Activated T-helper 1 cell treated with Interleukin-2 at 50 U/mL for 16 hours (primary cell): ENCODE data around the gene CNTNAP2.
"Not testable (repeated sequence)": the region's sequence is repeated elsewhere in the genome, so short reads cannot be mapped to it uniquely, and the experiment has no call there.

Experiments
- DNase-seq: peaks from one replicate; pipeline ENCODE4 v3.0.0-alpha.2; 2020; ENCODE audit warnings: low read depth

Gene CNTNAP2

DNA sequence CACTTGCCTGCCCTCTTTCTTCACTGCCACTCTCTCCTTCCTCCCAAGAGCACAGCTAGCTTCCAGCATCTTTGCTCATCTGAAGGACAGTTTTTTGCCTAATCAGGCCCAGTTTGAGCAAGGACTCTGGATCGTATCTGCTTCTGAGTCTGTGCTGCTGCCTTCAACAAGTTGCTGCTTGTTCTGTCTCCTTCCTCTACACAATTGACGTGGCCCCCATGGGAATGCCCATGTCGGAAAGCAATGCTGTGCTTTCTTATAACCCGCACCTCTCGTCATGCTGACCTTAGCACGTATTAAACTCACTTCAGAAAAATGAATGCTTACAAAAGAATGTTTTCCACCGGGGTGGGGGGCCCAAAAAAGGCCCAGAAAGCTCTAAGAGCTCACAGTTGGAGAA lies 2149.3 kb downstream of the CNTNAP2 start:
- no peak for DNase-seq

DNA sequence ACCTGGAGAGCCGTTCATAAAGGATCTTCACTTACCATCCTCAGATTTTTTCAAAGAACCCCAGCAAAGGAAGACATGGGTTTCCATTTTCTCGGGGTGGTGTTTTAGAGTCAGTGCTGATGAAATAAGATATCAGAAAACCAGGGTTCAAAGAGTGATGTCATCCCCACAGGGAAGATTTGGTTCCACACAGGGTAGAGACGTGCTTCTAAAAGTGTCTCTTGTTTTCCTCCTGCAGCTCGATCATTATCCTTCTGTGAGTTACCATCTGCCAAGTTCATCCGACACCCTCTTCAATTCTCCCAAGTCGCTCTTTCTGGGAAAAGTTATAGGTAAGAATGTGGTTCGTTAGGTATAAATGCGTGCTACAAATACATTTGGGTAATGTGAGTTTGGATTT lies 2150.2 kb downstream of the CNTNAP2 start:
- no peak for DNase-seq

DNA sequence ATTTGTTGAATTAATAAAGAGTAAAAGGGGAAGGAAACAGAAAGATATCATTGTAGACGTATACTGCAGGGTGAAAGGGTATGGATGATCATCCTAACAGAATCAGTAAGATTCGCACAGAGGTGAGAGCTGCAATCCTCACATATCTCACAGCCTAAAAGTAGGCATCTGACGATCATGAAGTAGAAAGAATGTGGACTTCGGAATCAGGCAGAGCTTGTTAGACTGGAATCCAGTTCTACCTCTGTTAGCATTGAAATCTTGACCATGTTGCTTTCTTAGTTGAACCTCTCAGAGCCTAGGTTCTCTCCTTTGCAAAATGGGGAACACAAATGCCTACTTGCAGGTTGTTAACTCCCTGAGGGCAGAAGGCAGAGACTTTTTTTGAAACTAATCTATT lies 2154.0 kb downstream of the CNTNAP2 start:
- no peak for DNase-seq

DNA sequence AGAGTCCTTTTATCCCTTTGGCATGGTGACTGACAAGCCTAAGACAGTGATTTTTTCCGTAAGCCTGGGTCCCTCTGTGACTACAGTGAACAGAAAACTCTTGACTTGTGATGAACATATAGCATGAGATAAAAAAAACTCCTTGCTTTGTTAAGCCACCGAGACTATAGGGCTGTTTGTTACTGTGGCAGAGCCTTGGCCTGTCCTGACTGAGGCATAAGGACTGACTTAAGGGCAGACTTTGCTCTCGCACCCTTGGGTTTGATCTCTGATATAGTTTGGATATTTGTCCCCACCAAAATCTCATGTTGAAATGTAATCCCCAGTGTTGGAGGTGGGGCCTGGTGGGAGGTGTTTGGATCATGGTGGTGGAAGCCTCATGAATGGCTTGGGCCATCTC lies 2157.5 kb downstream of the CNTNAP2 start:
- DNase-seq: no peak

DNA sequence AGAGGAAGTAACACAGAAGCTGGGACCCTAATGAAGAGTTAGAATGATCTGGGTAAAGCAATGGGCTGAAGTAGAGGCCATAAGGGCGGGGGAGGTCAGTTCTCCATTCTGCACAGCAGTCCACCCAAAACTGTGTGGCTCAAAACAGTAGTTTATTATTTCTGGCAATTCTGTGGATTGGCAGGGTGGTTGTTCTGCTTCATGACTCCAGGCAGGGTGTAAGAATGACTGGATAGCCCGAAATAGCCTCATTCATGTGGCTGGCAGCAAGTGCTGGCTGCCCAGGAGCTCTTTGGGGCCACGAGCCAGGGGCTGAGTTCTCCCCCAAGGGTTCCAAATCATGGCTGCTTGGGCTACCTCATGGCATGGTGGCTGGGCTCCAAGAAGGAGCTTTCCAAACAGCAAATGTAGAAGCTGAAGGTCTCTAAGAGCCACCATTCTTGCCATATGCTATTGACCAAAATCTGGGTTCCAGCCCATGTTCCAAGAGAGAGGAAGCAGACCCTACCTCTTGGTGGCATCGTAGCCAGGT lies 2158.8 kb downstream of the CNTNAP2 start:
- no peak for DNase-seq

DNA sequence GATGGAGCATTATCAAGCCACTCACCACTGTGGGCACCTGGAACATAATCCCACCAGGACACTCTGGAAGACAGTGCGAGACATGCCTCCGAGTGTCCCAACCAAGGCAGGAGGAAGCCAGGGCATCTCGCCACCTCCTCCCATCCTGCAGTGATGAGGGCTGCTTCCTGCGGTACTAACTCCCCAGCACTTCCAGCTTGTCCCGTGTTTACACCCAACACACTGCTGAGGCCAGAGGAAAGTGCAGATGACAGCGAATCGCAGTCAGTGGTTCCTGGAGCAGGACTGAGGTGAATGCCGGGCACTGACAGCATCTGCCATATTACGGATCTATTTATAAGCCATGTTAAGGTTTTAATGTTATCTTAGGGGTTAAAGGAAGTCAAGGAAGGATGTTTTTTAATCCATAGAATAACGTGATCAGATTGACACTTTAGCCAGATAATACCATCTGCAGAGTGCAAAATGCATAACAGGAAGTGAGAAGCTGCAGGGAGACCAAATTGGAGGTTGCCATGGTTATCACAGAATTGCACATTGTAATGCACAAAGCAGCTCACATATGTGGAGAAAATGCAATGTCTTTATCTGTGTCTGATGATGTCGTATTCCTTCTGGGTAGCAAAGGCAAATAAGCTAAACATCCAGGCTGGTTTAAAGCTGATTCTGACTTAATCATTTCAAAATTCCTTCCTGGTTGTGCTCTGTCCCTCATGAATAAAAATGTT lies 2159.9 kb downstream of the CNTNAP2 start:
- no peak for DNase-seq

DNA sequence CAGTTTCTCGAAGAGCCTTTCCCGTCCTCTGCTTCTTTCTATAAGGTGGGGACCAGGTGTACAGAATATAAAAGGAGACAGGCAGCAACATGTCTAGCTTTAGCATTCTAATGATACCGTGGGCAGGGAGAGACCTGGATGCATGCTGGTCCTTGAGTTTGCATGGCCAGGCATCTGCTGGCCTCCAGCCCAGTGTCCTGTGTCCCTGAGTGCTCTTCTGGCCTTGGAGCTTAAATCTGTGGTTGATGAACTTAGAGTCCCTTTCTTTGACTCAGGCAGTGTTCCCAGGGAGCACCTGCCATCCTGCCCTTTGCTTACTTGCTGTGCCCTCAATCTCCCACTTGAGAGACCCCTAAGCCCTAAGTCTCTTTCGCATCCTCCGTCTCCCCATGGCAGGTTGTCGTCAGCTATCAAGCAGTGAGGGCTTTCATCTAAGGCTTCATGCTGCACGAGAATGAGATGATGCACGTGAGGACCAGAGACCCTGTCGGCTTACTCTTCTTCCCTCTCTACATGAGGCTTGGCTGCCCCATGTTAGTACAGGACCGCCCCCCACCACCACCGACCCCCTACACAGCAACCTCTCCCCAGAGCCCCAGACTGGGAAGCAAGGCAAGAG lies 2160.6 kb downstream of the CNTNAP2 start:
- DNase-seq: no peak

DNA sequence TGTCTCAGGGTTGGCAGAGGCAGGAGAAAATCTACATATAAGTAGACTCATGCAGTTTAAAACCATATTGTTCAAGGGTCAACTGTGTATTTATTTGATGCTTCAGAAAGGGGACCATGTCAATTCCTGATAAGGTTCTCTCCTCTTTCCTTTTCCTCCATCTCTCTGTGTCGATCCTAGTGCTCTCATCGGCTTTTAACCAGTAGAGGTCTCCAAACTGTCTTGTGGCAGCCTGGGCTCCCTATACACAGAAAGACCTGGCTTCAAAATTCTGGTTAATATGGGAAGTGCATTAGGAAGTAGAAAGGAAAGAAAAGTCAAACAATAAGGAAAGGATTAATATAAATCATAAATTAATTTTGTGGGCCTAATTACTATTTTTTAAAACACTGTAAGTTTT lies 2169.5 kb downstream of the CNTNAP2 start:
- no peak for DNase-seq

DNA sequence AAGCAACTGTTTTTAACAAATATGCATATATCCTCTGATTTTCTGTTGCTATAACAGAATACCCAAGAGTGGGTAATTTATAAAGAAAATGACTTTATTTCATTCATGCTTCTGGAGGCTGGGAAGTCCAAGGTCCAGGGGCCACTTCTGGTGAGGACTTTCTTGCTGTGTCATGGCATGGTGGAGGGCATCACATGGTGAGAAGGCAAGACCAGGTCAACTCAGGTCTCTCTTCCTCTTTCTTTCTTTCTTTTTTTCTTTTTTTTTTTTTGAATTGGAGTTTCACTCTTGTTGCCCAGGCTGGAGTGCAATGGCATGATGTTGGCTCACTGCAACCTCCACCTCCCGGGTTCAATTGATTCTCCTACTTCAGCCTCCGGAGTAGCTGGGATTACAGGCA lies 2170.9 kb downstream of the CNTNAP2 start:
- DNase-seq: no peak

DNA sequence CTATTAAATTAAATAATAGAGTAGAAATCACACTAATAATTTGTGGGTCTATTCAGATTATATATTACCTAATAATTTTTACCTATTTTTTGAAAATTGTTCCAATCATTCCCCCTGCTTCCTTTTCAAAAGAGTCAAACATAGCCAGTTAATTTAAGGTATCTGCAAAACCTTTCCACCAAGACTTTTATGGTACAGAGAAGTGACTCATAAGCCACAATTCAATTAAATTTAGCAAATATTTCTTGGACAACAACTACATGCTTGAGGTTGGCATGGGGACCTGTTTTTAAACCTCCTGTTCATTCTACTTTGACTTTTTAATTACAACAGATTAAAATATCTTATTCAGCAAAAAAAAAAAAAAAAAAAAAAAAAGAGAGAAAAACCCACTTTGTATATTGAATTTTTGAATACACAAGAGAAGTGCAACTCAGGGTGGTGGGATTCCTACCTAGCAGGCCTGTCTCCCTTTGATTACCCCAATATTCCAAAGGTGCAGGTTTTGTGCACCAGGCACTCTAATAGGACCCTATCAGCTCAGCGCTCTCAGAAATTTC lies 2172.1 kb downstream of the CNTNAP2 start:
- no peak for DNase-seq

DNA sequence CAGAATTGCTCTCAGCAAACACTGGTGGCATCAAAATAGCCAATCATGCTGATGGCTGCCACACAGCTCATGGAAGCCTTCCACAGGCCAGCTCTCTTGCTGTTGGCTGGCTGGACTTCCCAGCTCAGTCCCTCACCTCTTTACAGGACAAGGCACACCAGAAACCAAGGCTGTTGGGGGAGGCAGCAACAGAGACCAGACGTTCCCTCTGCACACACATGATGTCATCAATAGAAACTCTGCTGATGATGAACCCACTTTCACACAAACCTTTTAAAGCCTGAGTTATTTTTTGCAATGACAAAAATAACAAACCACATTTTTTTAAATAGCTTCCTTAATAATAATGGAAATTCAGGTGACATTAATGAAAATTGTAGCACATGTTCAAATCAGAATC lies 2173.0 kb downstream of the CNTNAP2 start:
- DNase-seq: no peak

DNA sequence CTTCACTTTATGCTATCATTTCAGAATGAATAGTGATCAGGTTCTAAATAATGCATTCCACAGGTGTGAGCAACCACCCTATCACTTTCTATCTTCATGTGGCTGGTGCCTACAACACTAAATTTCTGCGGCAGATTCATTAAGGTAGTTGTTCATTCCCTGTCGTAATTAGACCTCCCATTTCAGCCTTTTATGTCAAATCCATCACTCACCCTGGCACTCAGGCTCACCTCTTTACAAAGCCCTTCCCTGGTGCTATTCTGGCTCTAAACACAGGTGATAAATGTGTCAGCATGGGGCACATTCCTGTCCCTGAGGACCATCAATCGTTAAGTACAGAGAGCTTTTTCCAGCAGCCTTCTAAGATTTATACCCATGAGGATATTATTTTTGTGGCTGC lies 2173.9 kb downstream of the CNTNAP2 start:
- DNase-seq: no peak

DNA sequence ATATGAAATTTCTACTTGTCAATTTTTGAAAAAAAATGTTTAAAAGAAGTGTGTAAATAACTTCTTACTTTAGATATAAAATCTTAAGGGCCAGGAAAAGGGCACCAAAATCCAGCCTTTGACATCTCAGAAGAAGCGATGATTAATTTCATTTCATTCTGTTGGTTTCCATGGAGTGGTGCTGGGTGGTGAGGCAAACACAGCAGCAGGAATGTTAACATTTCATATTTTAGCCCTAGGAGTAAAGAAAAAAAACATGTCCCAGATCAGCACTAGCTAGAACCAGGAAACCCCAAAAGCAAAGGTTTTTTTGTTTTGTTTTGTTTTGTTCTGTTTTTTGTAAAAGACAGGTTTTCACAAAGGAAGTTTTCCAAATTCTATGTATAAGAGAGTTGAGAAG lies 2175.2 kb downstream of the CNTNAP2 start:
- no peak for DNase-seq

DNA sequence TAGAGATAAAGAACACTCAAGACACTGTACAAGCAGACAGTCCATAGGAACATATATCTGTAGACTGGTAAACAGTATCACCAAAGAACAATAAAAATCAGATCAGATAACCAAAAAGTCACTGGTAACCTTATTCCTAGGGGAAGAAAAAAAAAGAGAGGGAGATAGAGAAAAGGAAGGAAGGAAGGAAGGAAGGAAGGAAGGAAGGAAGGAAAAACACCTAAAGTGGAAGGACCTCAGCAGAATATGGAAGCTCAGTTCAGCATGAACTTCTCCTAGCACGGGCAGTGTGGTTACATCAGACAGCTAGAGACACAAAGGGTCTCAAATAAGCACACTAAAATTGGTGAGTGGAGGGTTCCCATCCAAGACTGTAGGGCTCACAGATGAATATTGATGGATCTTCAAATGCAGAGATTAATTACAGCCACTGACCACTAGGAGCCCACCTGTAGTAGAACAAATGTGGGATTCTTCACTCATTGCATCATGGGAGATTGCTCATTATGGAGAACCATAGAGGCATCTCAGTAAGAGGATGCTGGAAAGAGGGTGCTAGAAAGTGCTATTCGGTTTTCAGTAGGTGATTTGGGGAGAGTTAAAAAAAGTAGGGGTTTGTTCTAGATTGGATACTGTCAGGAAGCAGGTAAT lies 2180.5 kb downstream of the CNTNAP2 start:
- no peak for DNase-seq

DNA sequence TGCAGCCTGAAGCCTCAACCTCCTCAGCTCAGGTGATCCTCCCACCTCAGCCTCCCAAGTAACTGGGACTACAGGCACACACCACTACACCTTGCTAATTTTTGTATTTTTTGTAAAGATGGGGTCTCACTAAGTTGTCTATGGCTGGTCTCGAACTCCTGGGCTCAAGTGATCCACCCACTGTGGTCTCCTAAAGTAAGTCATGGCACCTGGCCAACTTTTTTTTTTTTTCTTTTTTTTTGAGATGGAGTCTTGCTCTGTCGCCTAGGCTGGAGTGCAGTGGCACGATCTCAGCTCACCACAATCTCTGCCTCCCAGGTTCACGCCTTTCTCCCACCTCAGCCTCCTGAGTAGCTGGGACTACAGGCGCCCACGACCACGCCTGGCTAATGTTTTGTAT lies 2182.2 kb downstream of the CNTNAP2 start:
- not testable (repeated sequence) for DNase-seq

DNA sequence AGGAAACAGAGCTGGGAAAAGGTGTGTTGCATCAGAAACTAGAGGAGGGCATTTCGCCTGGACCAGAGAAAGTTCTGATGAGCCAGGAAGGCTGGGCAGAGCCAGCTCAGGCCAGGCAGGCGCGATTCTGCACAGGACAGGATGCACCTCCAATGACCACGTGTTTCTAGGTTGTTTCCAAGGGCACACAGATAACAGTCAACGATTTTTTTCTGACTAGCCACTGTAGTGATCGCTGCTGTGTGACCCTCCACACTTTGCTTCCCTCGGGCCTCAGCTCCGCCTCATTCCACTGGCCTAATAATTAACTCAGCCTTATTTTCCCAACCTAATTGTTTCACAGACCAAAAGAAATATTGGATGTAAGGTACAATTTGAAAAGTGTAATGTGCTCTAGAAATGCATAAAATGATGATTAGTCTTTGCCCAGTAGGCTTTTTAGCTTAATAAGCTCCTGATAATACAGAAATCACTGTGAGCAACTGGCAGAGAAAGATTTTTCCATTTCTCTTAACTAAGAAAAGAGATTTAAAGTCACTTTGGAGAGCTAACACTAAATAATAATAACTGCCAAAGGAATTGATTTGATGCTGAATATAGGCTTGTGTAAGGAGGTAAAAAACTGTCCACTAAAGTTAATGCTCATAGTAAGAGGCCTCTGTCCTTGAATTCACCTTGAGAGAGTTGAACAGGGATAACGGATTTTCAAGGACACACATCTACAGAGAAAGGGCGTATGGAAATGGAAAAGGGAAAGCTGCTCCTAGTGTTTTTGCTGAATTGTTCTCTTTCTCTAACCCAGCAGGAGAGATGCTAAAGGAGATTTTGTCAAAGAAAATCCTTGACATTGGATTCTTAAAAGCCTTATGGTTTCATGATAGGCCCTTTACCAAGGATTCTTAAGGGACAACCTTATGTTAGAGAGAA lies 2183.0 kb downstream of the CNTNAP2 start:
- no peak for DNase-seq

DNA sequence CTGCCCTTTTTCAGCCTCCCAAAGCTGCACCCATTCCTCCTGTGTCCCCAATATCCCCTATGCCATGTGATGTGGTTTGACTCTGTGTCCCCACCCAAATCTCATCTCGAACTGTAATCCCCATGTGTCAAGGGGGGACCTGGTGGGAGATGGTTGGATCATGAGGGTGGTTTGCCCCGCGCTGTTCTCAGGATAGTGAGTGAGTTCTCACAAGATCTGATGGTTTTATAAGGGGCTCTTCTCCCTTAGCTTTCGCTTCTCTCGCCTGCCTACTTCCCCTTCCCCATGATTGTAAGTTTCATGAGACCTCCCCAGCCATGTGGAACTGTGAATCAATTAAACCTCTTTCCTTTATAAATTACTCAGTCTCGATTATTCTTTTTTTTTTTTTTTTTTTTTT lies 2185.8 kb downstream of the CNTNAP2 start:
- DNase-seq: not testable (repeated sequence)

DNA sequence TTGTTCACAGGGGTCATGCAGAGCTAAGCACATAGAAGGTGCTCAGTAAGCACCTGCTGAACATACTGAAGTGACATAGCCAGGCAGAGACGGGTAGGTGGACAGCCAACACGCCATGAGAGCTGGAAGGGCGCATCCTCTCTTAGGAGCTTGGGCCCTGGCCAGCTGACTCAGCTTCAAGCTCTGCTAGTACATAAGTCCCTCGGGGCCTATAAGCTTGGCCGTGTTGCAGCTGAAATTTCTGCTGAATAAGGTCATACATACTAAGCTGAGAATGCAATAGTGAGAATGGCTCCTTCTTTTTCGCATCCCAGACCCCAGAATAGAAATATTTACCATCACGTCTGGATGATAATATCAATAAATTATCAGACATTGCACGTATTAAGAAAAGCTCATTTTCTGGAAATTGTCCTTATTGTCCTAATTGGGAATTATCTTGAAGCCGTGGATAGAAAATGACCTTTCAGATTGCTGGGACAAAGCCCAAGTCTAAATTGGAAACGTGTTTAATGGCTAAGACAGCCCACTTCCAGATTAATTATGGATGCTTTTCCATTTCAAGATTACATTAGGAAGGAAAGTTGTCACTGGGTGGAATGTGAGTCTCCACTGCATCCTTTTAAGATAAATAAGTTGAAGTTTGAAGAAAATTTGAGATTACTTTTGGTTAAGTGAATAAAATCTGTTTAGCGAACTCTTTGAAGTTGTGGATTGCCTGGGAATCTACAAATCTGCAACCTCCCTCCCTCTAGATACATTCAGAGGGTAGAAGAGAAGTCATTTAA lies 2186.9 kb downstream of the CNTNAP2 start:
- no peak for DNase-seq

DNA sequence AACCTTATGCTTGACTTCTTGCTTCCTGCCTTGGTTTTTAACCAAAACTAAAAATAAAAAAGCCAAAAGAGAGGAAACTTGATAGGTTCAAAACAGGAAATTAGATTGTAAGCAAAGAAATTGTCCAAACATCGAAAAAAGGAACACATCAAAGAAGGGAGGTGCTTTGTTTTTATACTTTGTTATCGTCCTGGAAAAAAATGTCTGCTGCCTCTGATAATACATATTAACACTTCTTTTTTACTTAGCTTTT lies 2187.4 kb downstream of the CNTNAP2 start:
- no peak for DNase-seq

DNA sequence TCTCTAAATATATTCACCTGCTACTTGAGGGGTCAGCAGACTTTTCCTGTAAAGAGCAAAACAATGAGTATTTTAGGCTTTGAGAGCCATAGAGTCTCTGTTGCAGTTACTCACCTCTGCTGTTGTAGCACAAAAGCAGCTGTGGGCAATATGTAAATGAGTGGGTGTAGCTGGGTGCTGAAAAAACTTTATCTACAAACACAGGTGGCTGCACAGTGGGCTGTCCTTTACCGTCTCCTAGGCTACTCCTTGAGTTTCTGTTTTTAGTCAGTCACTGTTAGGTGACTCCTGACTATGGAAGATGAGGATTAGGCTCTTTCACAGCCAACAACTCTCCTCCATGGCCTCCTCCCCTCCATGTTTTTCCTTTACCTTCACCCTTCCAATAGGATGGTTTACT lies 2187.9 kb downstream of the CNTNAP2 start:
- DNase-seq: no peak

DNA sequence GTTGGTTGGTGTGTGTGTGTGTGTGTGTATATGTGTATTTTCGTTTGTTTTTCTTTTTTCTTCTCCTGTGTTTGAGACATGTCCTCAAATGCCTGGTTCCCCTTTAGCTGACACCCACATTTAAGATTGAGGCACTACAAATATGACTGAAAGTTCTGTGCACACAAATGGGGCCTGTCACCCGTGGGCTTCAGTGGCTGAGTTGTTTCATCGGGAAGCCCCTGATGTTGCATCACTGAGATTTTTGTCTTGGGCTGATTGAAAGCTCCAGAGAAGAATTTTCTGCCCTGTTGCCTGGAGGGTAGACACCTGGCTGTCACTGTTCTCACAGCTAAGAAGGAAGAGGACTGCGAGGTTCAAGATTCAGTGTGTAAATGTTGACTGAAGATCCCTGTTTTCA lies 2190.2 kb downstream of the CNTNAP2 start:
- no peak for DNase-seq
